ACC112 (cell line): Measurements from ENCODE around the gene SCGN.

Source experiments
- H2AFZ ChIP-seq: fragments of 200-600 bp; sonication (generic); one replicate; pipeline ENCODE4 v1.6.0; 2017; ENCODE audit warnings: antibody characterized with exemption, low read length; ENCODE audit not compliant: unreplicated experiment
- H3K27ac ChIP-seq: fragments of 200-600 bp; sonication (generic); 2 replicates; pipeline ENCODE4 v1.5.1; 2014; ENCODE audit warnings: low read depth, mild to moderate bottlenecking, antibody characterized with exemption, low read length, moderate library complexity
- H3K27me3 ChIP-seq: fragments of 200-600 bp; sonication (generic); 2 replicates; pipeline ENCODE4 v1.6.1; 2014; ENCODE audit warnings: mild to moderate bottlenecking, antibody characterized with exemption, low read length, moderate library complexity, mixed read lengths; ENCODE audit not compliant: insufficient read depth
- H3K36me3 ChIP-seq: fragments of 200-600 bp; sonication (generic); 2 replicates; pipeline ENCODE4 v1.6.1; 2016; ENCODE audit warnings: mild to moderate bottlenecking, antibody characterized with exemption, low read length, moderate library complexity, mixed read lengths; ENCODE audit not compliant: insufficient read depth
- H3K4me1 ChIP-seq: fragments of 200-600 bp; sonication (generic); one replicate; pipeline ENCODE4 v1.6.1; 2016; ENCODE audit warnings: low read length, mixed read lengths; ENCODE audit not compliant: insufficient read depth, unreplicated experiment, control insufficient read depth
- H3K4me3 ChIP-seq: fragments of 200-600 bp; sonication (generic); 2 replicates; pipeline ENCODE4 v1.5.1; 2014; ENCODE audit warnings: mild to moderate bottlenecking, low read depth, low read length
- H3K79me2 ChIP-seq: fragments of 200-600 bp; sonication (generic); one replicate; pipeline ENCODE4 v1.6.0; 2016; ENCODE audit warnings: low read length; ENCODE audit not compliant: control insufficient read depth, unreplicated experiment, insufficient read depth

Gene SCGN

DNA sequence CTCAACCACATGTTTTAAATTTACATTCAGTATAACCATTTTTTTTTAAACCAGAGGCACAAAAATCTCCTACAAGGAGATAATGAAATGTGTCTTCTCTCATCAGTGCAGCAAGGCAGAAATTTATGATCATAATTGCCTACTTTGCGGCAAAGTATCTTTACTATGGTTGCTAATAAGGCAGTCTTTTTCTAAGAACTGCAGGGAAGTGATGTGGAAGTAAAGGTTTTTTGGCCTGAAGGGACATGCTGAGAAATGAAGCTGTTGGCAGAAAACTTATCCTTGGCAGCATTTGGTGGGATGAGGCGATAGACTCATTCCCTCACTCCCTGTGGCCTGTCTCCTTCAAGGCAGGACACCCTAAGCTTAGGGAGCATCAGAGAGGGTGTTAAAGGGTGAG is 48.7 kb downstream of the SCGN start:
- no peak overlapping the region for H3K4me3 ChIP-seq

DNA sequence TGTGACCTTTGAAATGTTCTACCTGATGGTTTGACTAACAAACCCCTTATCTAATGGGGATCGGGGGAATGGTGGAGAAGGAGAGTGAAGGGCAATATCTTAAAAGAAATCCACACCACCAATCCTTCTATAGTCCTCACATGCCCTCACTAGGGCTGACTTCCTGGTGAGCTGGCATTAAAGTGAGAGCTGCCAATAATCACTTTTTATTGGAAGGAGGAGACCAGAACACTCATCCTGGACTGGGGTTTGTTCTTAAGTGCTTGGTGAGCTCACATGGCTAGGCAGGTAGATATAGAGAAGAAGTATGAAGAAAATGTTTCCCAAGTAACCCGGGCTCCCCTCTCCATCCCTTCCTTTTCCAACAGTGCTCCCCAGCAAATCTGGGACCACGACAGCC is 49.8 kb downstream of the SCGN start:
- H3K4me3 ChIP-seq = no peak overlapping the region
- no peak overlapping the region for H2AFZ ChIP-seq
- no peaks in the 10 kb centered on the region for H3K79me2 ChIP-seq
- H3K27me3 ChIP-seq = peaks cover 19% of the 10 kb centered on the region
- no peak overlapping the region for H3K27ac ChIP-seq
- H3K4me1 ChIP-seq = no peaks in the 10 kb centered on the region
- no peaks in the 10 kb centered on the region for H3K36me3 ChIP-seq

More for the DNA sequence above, 48.7 kb downstream of the SCGN start:
- Histone ChIP-seq H3K79me2 (no peaks in the 10 kb centered on the region), H3K27me3 (peaks cover 23% of the 10 kb centered on the region), H3K36me3 (no peaks in the 10 kb centered on the region), H3K27ac (no peak overlapping the region), H3K4me1 (no peaks in the 10 kb centered on the region), H2AFZ (no peak overlapping the region)

DNA sequence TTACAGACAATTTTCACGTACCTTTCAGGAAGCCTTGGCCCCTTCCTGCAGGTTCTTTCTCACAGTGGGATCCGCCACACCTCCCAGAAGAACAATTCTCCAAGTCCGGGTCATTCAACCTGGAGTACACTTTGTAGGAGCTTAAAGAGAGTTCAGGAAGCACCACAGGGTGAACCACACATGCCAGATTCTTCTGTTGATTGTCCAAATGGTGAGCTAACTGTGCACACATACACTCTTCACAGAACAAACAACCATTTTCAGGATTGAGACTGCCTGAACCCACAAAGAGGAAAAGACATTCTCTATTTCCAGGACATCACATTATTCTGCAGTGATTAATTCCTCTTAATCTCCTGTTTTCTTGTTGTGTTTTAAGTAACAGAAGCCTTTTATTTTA is 51.0 kb downstream of the SCGN start:
- no peaks in the 10 kb centered on the region for H3K36me3 ChIP-seq
- H2AFZ ChIP-seq = no peak overlapping the region
- no peaks in the 10 kb centered on the region for H3K4me1 ChIP-seq
- no peaks in the 10 kb centered on the region for H3K79me2 ChIP-seq
- no peak overlapping the region for H3K27ac ChIP-seq
- H3K27me3 ChIP-seq = peaks cover 17% of the 10 kb centered on the region
- H3K4me3 ChIP-seq = no peak overlapping the region

DNA sequence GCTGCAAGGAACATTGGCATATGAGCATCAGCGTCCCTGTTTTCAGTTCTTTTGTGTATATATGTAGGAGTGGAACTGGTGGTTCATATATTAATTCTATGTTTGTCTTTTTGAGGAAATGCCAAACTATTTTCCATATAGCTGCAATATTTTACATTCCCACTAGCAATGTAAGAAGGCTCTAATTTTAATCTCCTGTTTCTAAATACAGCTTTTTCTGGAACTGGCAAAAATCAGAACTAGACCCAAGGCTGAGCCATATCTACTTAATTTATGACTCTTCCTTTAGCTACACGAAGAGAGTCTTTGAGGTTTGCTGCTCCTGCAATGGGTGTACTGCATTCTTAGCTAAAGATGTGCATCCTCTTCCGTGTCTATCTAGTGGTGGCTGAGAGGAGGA is 52.0 kb downstream of the SCGN start:
- H3K4me1 ChIP-seq = no peaks in the 10 kb centered on the region
- no peak overlapping the region for H3K4me3 ChIP-seq
- peaks cover 17% of the 10 kb centered on the region for H3K27me3 ChIP-seq
- H3K36me3 ChIP-seq = no peaks in the 10 kb centered on the region
- H3K79me2 ChIP-seq = no peaks in the 10 kb centered on the region
- H3K27ac ChIP-seq = no peak overlapping the region
- no peak overlapping the region for H2AFZ ChIP-seq

DNA sequence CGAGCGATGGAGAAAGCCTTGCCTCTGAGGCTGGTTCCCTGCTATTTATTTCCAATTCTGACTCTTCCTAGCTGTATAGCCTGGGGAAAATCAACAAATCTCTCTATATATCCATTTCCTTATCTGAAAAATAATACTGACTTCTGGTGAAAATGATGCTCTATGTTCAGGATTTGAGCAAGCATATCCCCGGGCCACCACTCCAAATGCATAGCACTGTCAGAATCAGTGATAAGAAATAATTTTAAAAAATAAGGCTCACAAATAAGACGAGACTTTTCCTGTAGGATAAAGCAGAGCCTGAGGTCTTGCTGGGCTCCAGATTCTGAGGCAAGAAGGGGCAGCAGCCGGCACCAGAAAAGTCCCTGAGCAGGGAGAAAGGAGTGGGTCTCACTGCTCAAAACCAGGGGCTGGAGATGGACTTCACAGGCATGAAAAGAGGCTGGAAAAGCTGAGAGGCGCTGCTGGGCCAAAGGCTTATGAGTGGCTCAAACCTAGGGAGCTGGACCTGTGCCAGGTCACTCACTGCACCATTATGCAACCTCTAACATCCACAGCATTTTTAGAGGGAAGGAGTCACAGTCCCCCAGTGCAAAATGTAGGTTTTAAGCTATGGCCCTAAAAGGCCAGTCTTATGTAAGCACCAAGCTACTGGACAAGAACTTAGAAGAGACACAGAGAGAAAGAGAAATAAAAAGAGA is 54.4 kb downstream of the SCGN start:
- Histone ChIP-seq H2AFZ (no peak overlapping the region), H3K27me3 (peaks cover 17% of the 10 kb centered on the region), H3K4me3 (no peak overlapping the region), H3K4me1 (no peaks in the 10 kb centered on the region), H3K36me3 (no peaks in the 10 kb centered on the region), H3K79me2 (no peaks in the 10 kb centered on the region), H3K27ac (no peak overlapping the region)

DNA sequence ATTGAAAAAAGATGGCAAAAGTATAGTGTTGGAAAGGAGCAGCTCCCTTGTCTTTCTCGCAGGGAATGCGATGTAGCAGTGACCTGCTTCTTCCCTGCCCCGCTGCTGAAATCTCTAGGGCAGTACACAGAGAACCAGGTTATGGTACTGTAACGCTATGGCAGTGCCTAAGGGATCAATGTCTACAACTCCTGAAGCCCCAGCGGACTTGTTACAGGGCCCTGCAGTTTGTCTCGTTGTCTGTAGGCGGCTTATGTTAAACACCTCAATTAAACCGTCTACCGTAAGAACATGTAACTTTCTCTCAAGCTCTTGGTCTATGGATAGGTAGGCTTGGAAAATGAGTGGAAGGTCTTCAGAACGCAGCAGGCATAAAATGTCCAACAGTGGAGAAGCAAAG is 57.7 kb downstream of the SCGN start:
- Histone ChIP-seq H3K79me2 (no peaks in the 10 kb centered on the region), H3K4me1 (no peaks in the 10 kb centered on the region), H3K4me3 (no peak overlapping the region), H2AFZ (no peak overlapping the region), H3K27me3 (peaks cover 3% of the 10 kb centered on the region; the same call in 1 of the 2 replicates), H3K27ac (no peak overlapping the region), H3K36me3 (no peaks in the 10 kb centered on the region)

DNA sequence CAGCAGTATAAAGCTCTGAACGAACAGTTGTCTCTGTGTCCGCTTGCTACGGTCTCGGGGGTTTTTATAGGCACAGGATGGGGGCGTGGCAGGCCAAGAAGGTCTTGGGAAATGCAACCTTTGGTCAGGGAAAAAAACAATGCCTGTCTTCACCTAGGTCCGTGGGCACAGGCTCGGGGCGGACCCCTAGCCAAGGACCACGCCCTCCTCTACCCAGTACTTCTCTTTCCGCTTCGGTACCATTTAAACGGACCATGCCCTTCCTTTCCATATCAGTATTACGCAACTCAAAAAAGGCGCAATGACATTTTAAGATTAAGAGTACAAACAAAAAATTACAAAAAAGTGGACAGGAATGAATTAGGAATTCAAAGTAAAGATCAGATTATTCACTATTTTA is 58.3 kb downstream of the SCGN start:
- no peak overlapping the region for H2AFZ ChIP-seq
- H3K4me3 ChIP-seq = no peak overlapping the region
- H3K79me2 ChIP-seq = no peaks in the 10 kb centered on the region
- H3K36me3 ChIP-seq = no peaks in the 10 kb centered on the region
- H3K4me1 ChIP-seq = no peaks in the 10 kb centered on the region
- H3K27me3 ChIP-seq = no peaks in the 10 kb centered on the region
- no peak overlapping the region for H3K27ac ChIP-seq

DNA sequence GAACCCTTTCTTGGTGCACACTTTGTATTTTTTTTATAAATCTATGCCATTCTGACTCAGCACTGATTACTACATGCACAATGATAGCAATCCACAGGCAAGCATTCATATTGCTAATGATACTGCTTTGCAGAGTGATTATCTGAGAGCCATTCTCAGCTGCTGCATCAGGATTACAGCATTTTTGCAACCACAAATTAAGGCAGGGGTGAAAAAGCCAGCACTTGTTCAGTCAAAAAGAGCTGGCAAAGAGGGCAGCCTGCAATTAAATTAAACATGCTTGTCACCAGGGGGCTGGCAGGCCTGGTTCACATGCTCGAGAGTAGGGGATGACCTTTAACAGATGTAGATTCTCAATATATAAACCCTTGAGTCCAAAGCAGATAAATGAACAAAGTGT is 61.8 kb downstream of the SCGN start:
- H3K36me3 ChIP-seq = no peaks in the 10 kb centered on the region
- no peak overlapping the region for H2AFZ ChIP-seq
- no peak overlapping the region for H3K4me3 ChIP-seq
- H3K27me3 ChIP-seq = no peaks in the 10 kb centered on the region
- no peaks in the 10 kb centered on the region for H3K79me2 ChIP-seq
- H3K4me1 ChIP-seq = no peaks in the 10 kb centered on the region
- H3K27ac ChIP-seq = no peak overlapping the region

DNA sequence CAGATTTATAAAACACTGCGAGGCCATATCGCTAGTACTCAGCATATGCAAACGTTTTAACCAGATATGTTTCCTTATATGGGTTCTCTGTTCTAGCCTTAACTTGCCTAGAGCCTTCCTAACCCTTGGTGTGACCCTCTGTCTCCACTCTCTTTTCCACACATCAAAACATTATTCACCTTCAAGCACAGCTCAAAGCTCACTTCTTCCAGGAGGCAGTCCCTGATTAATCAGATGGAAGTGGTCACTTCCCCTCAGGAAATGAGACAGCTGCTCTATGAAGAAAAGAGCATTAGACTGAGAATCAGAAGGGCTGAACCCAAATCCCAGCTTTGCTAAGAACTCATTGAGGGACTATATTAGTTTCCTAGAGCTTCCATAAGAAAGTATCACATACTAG is 62.8 kb downstream of the SCGN start:
- no peak overlapping the region for H3K4me3 ChIP-seq
- no peaks in the 10 kb centered on the region for H3K36me3 ChIP-seq
- H3K4me1 ChIP-seq = no peaks in the 10 kb centered on the region
- no peak overlapping the region for H3K27ac ChIP-seq
- no peaks in the 10 kb centered on the region for H3K79me2 ChIP-seq
- no peak overlapping the region for H2AFZ ChIP-seq
- no peaks in the 10 kb centered on the region for H3K27me3 ChIP-seq

DNA sequence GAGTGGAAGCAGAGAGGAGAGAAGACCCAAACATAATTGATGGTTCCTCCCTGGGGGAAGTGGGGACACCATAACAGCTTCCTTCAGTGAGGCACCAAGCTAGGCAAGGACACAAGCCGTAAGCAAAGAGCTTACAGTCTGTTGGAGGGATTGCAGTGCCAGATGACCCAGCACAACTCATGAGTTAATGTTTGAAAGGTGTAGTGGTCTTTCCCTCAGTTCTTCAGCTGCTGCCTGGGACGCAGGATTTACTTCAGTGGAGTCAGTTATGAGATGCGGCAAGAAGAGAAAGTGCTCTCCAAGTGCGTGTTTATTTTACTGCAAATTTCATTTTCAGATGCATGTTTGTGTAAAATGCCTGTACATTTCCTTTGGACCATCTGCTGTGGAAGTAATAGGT is 63.8 kb downstream of the SCGN start:
- no peaks in the 10 kb centered on the region for H3K79me2 ChIP-seq
- H2AFZ ChIP-seq = no peak overlapping the region
- no peak overlapping the region for H3K27ac ChIP-seq
- no peak overlapping the region for H3K4me3 ChIP-seq
- no peaks in the 10 kb centered on the region for H3K4me1 ChIP-seq
- H3K36me3 ChIP-seq = no peaks in the 10 kb centered on the region
- no peaks in the 10 kb centered on the region for H3K27me3 ChIP-seq

DNA sequence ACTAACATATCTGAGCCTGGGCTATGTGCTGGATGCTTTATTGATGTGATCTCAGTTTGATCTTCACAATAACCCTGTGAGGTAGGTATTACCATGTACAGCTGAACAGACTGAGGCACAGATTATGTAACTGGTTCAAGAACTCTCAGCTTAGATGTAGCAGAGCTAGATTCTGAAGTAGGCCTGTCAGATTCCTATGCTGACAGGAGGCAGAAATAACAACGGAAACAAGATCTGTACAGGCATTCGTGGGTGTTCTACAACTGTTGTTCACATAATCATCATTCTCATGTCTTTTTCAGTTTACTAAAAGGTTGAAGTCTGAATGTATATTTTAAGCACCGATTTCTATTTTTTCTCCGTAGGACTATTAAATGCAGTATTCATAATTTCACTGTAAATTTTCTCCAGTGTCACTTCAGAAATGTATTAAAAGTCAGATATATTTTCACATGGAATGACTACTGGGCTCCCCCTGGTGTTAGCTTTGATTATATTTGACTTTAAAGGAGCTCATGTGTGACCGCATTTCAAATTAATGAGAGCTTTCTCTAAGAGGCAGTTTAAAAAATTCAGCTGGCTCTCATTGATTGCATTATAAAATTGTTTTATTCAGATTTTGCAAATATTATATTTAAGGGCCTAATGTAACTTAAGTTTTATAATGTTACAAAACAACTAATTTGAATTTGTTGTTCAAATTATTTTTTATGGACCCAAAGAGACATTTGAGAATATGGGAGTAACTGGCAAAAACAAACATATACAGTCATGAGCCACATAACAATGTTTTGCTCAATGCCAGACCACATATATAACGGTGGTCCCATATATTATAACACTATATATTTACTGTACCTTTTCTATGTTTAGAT is 66.1 kb downstream of the SCGN start:
- no peak overlapping the region for H3K27ac ChIP-seq
- no peak overlapping the region for H2AFZ ChIP-seq

More for the DNA sequence above, 66.1 kb downstream of the SCGN start:
- no peaks in the 10 kb centered on the region for H3K27me3 ChIP-seq
- H3K4me1 ChIP-seq = no peaks in the 10 kb centered on the region
- no peak overlapping the region for H3K4me3 ChIP-seq
- no peaks in the 10 kb centered on the region for H3K79me2 ChIP-seq
- H3K36me3 ChIP-seq = no peaks in the 10 kb centered on the region
